ENCODE data around the gene ANKRD7. TPM values are rescaled to one million over a fixed set of nuclear protein-coding genes. Genes with fewer than 3 reads are reported as not detected.

The ANKRD7 gene
- total and polyA plus RNA-seq, 4 donors, result 0.03 to 1.6 (median 0.55) TPM; not detected in 1

GRCh38 chr7:118289476-118289875, 65.0 kb downstream of the ANKRD7 start:
- TF ChIP-seq CTCF (IDR thresholded peaks at IDR 0.05; ENCODE audit: control extremely low read depth, extremely low read depth), result no peak
- no peaks in the 10 kb centered on the region for H3K27me3 ChIP-seq (ENCODE audit: control insufficient read depth in 3 of 3, insufficient read depth in 3 of 3, low read length in 2 of 3)
- ATAC-seq (ENCODE audit: insufficient read depth, low FRiP score), result no peak

More at GRCh38 chr7:118289476-118289875, 65.0 kb downstream of the ANKRD7 start:
- Histone ChIP-seq H3K9me3 (ENCODE audit: control insufficient read depth in 4 of 4, insufficient read depth in 3 of 4, low read length in 3 of 4) (peaks cover 0 to 4% (median 0%) of the 10 kb centered on the region in 4 donors), H3K4me3 (no peak overlapping the region), H3K4me1 (ENCODE audit: control insufficient read depth in 5 of 5, insufficient read depth in 5 of 5, low read length in 5 of 5) (no peaks in the 10 kb centered on the region), H3K9ac (ENCODE audit: insufficient read depth in 1 of 2, low read length in 2 of 2) (no peak overlapping the region), H3K27ac (ENCODE audit: low read depth in 1 of 2, low read length in 1 of 2) (no peak overlapping the region), H3K36me3 (ENCODE audit: control insufficient read depth in 4 of 4, insufficient read depth in 4 of 4, low read length in 4 of 4) (no peaks in the 10 kb centered on the region)
- DNase-seq, result no peak

Other genes with a start within 250 kb of the ANKRD7 start
- 10 to 100 TPM; 22.9 to 70.8 TPM for gene LSM8, start 40.5 kb upstream of the ANKRD7 start, total RNA-seq
- gene LSM8, start 40.5 kb upstream of the ANKRD7 start, polyA plus RNA-seq, result 10 to 100 TPM; 28.4 to 37.0 TPM